GM19099 (cell line): ENCODE results near the gene DUX4.
"Not testable (repeated sequence)": the region's sequence is repeated elsewhere in the genome, so short reads cannot be mapped to it uniquely, and the experiment has no call there.

Experiments used
- POLR2A ChIP-seq: IDR thresholded peaks from 3 replicates; pipeline ENCODE4 v1.6.1; 2011; ENCODE audit warnings: low read depth; ENCODE audit not compliant: insufficient read length; ENCODE audit errors: extremely low read depth

DUX4 gene

DNA sequence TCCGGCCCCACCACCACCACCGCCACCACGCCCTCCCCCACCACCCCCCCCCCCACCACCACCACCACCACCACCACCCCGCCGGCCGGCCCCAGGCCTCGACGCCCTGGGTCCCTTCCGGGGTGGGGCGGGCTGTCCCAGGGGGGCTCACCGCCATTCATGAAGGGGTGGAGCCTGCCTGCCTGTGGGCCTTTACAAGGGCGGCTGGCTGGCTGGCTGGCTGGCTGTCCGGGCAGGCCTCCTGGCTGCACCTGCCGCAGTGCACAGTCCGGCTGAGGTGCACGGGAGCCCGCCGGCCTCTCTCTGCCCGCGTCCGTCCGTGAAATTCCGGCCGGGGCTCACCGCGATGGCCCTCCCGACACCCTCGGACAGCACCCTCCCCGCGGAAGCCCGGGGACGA is at the start of gene DUX4:
Gene DUX4 (plus strand): TSS at position 347 of the 400 bp plus-strand sequence. CDS start 0 bp downstream, at position 347.
- TF ChIP-seq POLR2A: not testable (repeated sequence)
